H9 (cell line): Measurements from ENCODE around the gene GGACT. TPM values are rescaled to one million over a fixed set of nuclear protein-coding genes. Genes with fewer than 3 reads are reported as not detected.

ENCODE experiments used
- DNase-seq: peaks from one replicate; pipeline ENCODE4 v3.0.0-alpha.2; 2017
- H2AFZ ChIP-seq: one replicate; pipeline ENCODE4 v1.6.1; 2013; ENCODE audit warnings: mild to moderate bottlenecking, low read length, control low read depth, moderate library complexity
- H2AK5ac ChIP-seq: 2 replicates; pipeline ENCODE4 v1.6.1; 2013; ENCODE audit warnings: low read length, control low read depth, mixed read lengths; ENCODE audit not compliant: insufficient read length
- H2BK120ac ChIP-seq: one replicate; pipeline ENCODE4 v1.6.1; 2013; ENCODE audit warnings: low read depth, mild to moderate bottlenecking, low read length, control low read depth, inconsistent platforms; ENCODE audit not compliant: poor library complexity, severe bottlenecking
- H2BK12ac ChIP-seq: 2 replicates; pipeline ENCODE4 v1.6.1; 2013; ENCODE audit warnings: low read length, control low read depth, mixed read lengths, low read depth; ENCODE audit not compliant: insufficient read length
- H2BK15ac ChIP-seq: 2 replicates; pipeline ENCODE4 v1.6.1; 2013; ENCODE audit warnings: low read depth, low read length, control low read depth
- H2BK20ac ChIP-seq: one replicate; pipeline ENCODE4 v1.6.1; 2013; ENCODE audit warnings: low read depth, mild to moderate bottlenecking, low read length, control low read depth, inconsistent platforms; ENCODE audit not compliant: poor library complexity, severe bottlenecking
- H2BK5ac ChIP-seq: 2 replicates; pipeline ENCODE4 v1.6.1; 2013; ENCODE audit warnings: low read length, control low read depth, mixed read lengths; ENCODE audit not compliant: insufficient read length
- H3K14ac ChIP-seq: 2 replicates; pipeline ENCODE4 v1.6.1; 2013; ENCODE audit warnings: low read length, control low read depth; ENCODE audit not compliant: insufficient read depth
- H3K18ac ChIP-seq: 2 replicates; pipeline ENCODE4 v1.6.1; 2013; ENCODE audit warnings: low read depth, mild to moderate bottlenecking, mixed read lengths, low read length, control low read depth; ENCODE audit not compliant: insufficient read length
- H3K23ac ChIP-seq: 2 replicates; pipeline ENCODE4 v1.6.1; 2013; ENCODE audit warnings: low read length, control low read depth, mixed read lengths, low read depth; ENCODE audit not compliant: insufficient read length
- H3K23me2 ChIP-seq: 2 replicates; pipeline ENCODE4 v1.6.1; 2013; ENCODE audit warnings: low read depth, mild to moderate bottlenecking, mixed read lengths, low read length, control low read depth; ENCODE audit not compliant: insufficient read length, poor library complexity, severe bottlenecking
- H3K27ac ChIP-seq: 2 replicates; pipeline ENCODE4 v1.5.1; 2013; ENCODE audit warnings: low read length, control low read depth, mixed read lengths, low read depth; ENCODE audit not compliant: insufficient read length
- H3K27me3 ChIP-seq: 2 replicates; pipeline ENCODE4 v1.6.1; 2013; ENCODE audit warnings: low read length, control low read depth, inconsistent platforms; ENCODE audit not compliant: insufficient read depth
- H3K4ac ChIP-seq: 2 replicates; pipeline ENCODE4 v1.6.1; 2013; ENCODE audit warnings: low read depth, mild to moderate bottlenecking, control low read depth, inconsistent platforms, low read length, moderate library complexity
- H3K4me1 ChIP-seq: 2 replicates; pipeline ENCODE4 v1.6.1; 2013; ENCODE audit warnings: low read length, control low read depth, inconsistent platforms; ENCODE audit not compliant: insufficient read depth
- H3K4me2 ChIP-seq: 2 replicates; pipeline ENCODE4 v1.6.1; 2013; ENCODE audit warnings: low read length, control low read depth, mixed read lengths; ENCODE audit not compliant: insufficient read length, insufficient read depth
- H3K56ac ChIP-seq: 2 replicates; pipeline ENCODE4 v1.6.1; 2013; ENCODE audit warnings: low read depth, mild to moderate bottlenecking, mixed read lengths, low read length, control low read depth; ENCODE audit not compliant: insufficient read length
- H3K79me1 ChIP-seq: 2 replicates; pipeline ENCODE4 v1.6.1; 2013; ENCODE audit warnings: low read depth, mild to moderate bottlenecking, moderate library complexity, low read length, control low read depth, inconsistent platforms; ENCODE audit not compliant: insufficient read depth, poor library complexity, severe bottlenecking
- H3K79me2 ChIP-seq: 2 replicates; pipeline ENCODE4 v1.6.1; 2013; ENCODE audit warnings: low read length, control low read depth, inconsistent platforms; ENCODE audit not compliant: insufficient read depth
- H3K9ac ChIP-seq: 2 replicates; pipeline ENCODE4 v1.6.1; 2013; ENCODE audit warnings: low read length, control low read depth, mixed read lengths; ENCODE audit not compliant: insufficient read length; ENCODE audit errors: extremely low read depth
- H3K9me3 ChIP-seq: one replicate; pipeline ENCODE4 v1.6.1; 2013; ENCODE audit warnings: low read depth, low read length, inconsistent platforms; ENCODE audit not compliant: control insufficient read depth
- H3T11ph ChIP-seq: one replicate; pipeline ENCODE4 v1.6.1; 2013; ENCODE audit warnings: mild to moderate bottlenecking, low read length, control low read depth, inconsistent platforms
- H4K20me1 ChIP-seq: one replicate; pipeline ENCODE4 v1.6.1; 2013; ENCODE audit not compliant: control insufficient read depth, insufficient read length, insufficient read depth
- H4K5ac ChIP-seq: 2 replicates; pipeline ENCODE4 v1.6.1; 2013; ENCODE audit warnings: low read depth, mild to moderate bottlenecking, mixed read lengths, low read length, control low read depth; ENCODE audit not compliant: insufficient read length
- H4K8ac ChIP-seq: replicated peaks from 2 replicates; pipeline ENCODE4 v1.6.1; 2013; ENCODE audit warnings: low read length, control low read depth, mixed read lengths, low read depth; ENCODE audit not compliant: insufficient read length
- H4K91ac ChIP-seq: 2 replicates; pipeline ENCODE4 v1.6.1; 2013; ENCODE audit warnings: low read depth, mild to moderate bottlenecking, moderate library complexity, mixed read lengths, low read length, control low read depth; ENCODE audit not compliant: insufficient read length
- H3K27ac Mint-ChIP-seq, 3 experiments: 2 replicates in 2 of 3; 3 replicates in 1 of 3; pipeline ENCODE4 v1.8.0; 2020 to 2021; ENCODE audit warnings: mixed read lengths in 3 of 3, mild to moderate bottlenecking in 1 of 3, moderate library complexity in 1 of 3
- H3K27me3 Mint-ChIP-seq: 2 replicates; pipeline ENCODE4 v1.8.0; 2021; ENCODE audit warnings: low read depth, mild to moderate bottlenecking, moderate library complexity, mixed read lengths
- H3K36me3 Mint-ChIP-seq, 3 experiments: 2 replicates in 2 of 3; 3 replicates in 1 of 3; pipeline ENCODE4 v1.8.0; 2020 to 2021; ENCODE audit warnings: low read depth in 3 of 3, mixed read lengths in 3 of 3; ENCODE audit not compliant: insufficient read depth in 1 of 3
- H3K4me1 Mint-ChIP-seq, 2 experiments: 2 replicates each; pipeline ENCODE4 v1.8.0; 2020; ENCODE audit warnings: mixed read lengths in 2 of 2
- H3K4me3 Mint-ChIP-seq, 2 experiments: 2 replicates in 1 of 2; 3 replicates in 1 of 2; pipeline ENCODE4 v1.8.0; 2020 to 2021; ENCODE audit warnings: mild to moderate bottlenecking in 2 of 2, mixed read lengths in 2 of 2, moderate library complexity in 1 of 2
- H3K9me3 Mint-ChIP-seq, 2 experiments: 2 replicates in 1 of 2; 3 replicates in 1 of 2; pipeline ENCODE4 v1.8.0; 2020; ENCODE audit warnings: mild to moderate bottlenecking in 2 of 2, mixed read lengths in 2 of 2, moderate library complexity in 1 of 2
- CTCF ChIP-seq: fragments of 200-600 bp; sonication (generic); conservative IDR thresholded peaks from 3 replicates; pipeline ENCODE4 v1.8.0; 2021; ENCODE audit warnings: antibody characterized with exemption, mild to moderate bottlenecking
- WGBS: extraction: QIAGEN DNeasy Blood & Tissue Kit; methylation state at CpG from one replicate; pipeline ENCODE4 v1.1.7; 2013; ENCODE audit warnings: missing lambda C conversion rate, low lambda C conversion rate, mixed read lengths; ENCODE audit not compliant: insufficient read length; ENCODE audit errors: extremely low coverage; 5-methylcytosine and 5-hydroxymethylcytosine counted together
- total RNA-seq: library from RNA; stranded (reverse); gene quantifications from 2 replicates; pipeline ENCODE4 v1.2.1, GENCODE V29; 2021

GGACT gene
- total RNA-seq, 1 experiment from 2014 or later, result 1.3 TPM

- no peak overlapping the region for H2BK120ac ChIP-seq
- H4K5ac ChIP-seq, result no peak overlapping the region
- H3K4ac ChIP-seq, result no peak overlapping the region
- no peaks in the 10 kb centered on the region for H3K36me3 Mint-ChIP-seq
- H3K27ac ChIP-seq, result no peak overlapping the region
- no peak overlapping the region for H2BK5ac ChIP-seq
- H3K9me3 ChIP-seq, result no peaks in the 10 kb centered on the region
- no peak overlapping the region for H2BK20ac ChIP-seq
- H3K18ac ChIP-seq, result no peak overlapping the region
- H2BK15ac ChIP-seq, result no peak overlapping the region
- H3K14ac ChIP-seq, result no peak overlapping the region
- no peak overlapping the region; a peak in 1 of 7 replicates for H3K27ac Mint-ChIP-seq
- H4K91ac ChIP-seq, result no peak overlapping the region
- no peak overlapping the region for H3K4me3 Mint-ChIP-seq
- H3K27me3 Mint-ChIP-seq, result no peaks in the 10 kb centered on the region; the same call in none of the 2 replicates
- no peaks in the 10 kb centered on the region for H3K9me3 Mint-ChIP-seq
- no peak overlapping the region for H3K56ac ChIP-seq
- H4K8ac ChIP-seq, result no peak overlapping the region
- no CpG with 5 or more reads among the region's 8 CpGs for WGBS
- no peak overlapping the region for H2AK5ac ChIP-seq
- no peak overlapping the region for H3T11ph ChIP-seq
- H3K4me1 Mint-ChIP-seq, result peaks cover under 1% of the 10 kb centered on the region in 2 experiments; a peak in 2 of 4 replicates
- no peaks in the 10 kb centered on the region for H3K79me1 ChIP-seq
- no peak overlapping the region for H3K23ac ChIP-seq
- TF ChIP-seq CTCF, result no peak
- no peaks in the 10 kb centered on the region for H4K20me1 ChIP-seq
- no peak overlapping the region for H3K4me2 ChIP-seq
- H3K4me1 ChIP-seq, result no peaks in the 10 kb centered on the region; the same call in 1 of the 2 replicates
- DNase-seq, result no peak
- H3K9ac ChIP-seq, result no peak overlapping the region
- no peak overlapping the region for H2AFZ ChIP-seq
- H3K23me2 ChIP-seq, result no peaks in the 10 kb centered on the region
- H3K79me2 ChIP-seq, result no peaks in the 10 kb centered on the region
- H2BK12ac ChIP-seq, result no peak overlapping the region
- H3K27me3 ChIP-seq, result no peaks in the 10 kb centered on the region
Measured at GRCh38 chr13:100559886-100560285, 28.7 kb downstream of the GGACT start.
